ENCODE measurements around the gene STARD10. TPM values are rescaled to one million over a fixed set of nuclear protein-coding genes. Genes with fewer than 3 reads are reported as not detected.

Gene STARD10
- total RNA-seq, 1 experiment from 2014 or later = 58.4 TPM

DNA sequence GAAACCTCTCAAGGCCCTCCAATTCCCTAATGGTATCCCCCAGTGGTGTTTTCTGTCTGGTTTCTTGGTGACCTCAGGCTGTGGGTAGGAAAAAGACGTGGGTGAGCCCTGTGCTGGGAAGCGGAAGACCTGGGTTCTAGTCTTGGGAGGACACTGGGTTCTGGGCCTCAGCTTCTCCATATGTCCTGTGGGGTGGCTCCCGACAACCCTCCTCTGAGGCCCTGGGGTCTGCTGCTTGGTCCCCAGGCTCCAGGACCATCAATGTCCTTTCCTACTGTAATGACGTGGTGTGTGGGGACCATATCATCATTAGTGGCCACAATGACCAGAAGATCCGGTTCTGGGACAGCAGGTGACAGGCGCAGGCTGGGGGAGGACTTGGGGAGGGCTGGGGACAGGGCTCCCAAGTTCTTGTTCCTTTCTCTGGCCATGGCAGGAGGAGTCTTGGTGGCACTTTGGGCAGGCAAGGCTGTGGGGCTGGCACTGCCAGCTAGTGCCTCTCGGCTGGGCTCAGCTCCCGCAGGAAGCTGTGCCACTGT is 33.2 kb upstream of the STARD10 start:
- DNase-seq (ENCODE audit: low read depth, low spot score) (no peak), ATAC-seq (no peak)
- Histone ChIP-seq H4K20me1 (ENCODE audit: insufficient read depth) (no peaks in the 10 kb centered on the region), H3K36me3 (ENCODE audit: control insufficient read depth in 1 of 2, insufficient read depth in 2 of 2, low read length in 2 of 2) (no peaks in the 10 kb centered on the region), H2AFZ (ENCODE audit: low read depth, low read length, poor library complexity, severe bottlenecking) (no peak overlapping the region), H3K79me2 (ENCODE audit: insufficient read depth, low read length) (no peaks in the 10 kb centered on the region), H3K4me2 (ENCODE audit: low read length) (no peak overlapping the region), H3K9ac (ENCODE audit: low read length) (no peak overlapping the region), H3K27ac (ENCODE audit: low read depth, low read length) (no peak overlapping the region), H3K9me3 (ENCODE audit: control insufficient read depth in 1 of 2, insufficient read depth in 1 of 2, low read depth in 1 of 2, low read length in 2 of 2) (no peaks in the 10 kb centered on the region), H3K27me3 (ENCODE audit: insufficient read depth, low read length) (no peaks in the 10 kb centered on the region), H3K4me1 (ENCODE audit: control insufficient read depth in 1 of 2, insufficient read depth in 2 of 2, low read length in 2 of 2) (peaks cover 0 to 12% of the 10 kb centered on the region in 2 experiments; a peak in 2 of 4 replicates), H3K4me3 (replicated peaks in 1 of 2; ENCODE audit: low read depth in 1 of 2, low read length in 2 of 2) (no peak overlapping the region), H3K9me2 (ENCODE audit: insufficient read depth) (no peaks in the 10 kb centered on the region)
- POLR2A ChIA-PET = no interaction called here
- intact Hi-C loops (cut with micrococcal nuclease) = no loop called here
- CTCF ChIA-PET = interaction anchor here (1.2 to 1.7 kb wide), 2 partner anchors 102 to 351 kb away, joined by 5 to 6 read pairs; no protein-coding TSS in a partner anchor
- TF ChIP-seq EZH2phosphoT487 (IDR thresholded peaks at IDR 0.05; ENCODE audit: borderline replicate concordance) (no peak), EZH2 (IDR thresholded peaks at IDR 0.05) (no peak), CBX3 (IDR thresholded peaks at IDR 0.05; ENCODE audit: low read depth) (no peak), ATF3 (IDR thresholded peaks at IDR 0.05) (no peak), ZFX (IDR thresholded peaks at IDR 0.05) (no peak), POLR2AphosphoS5 (IDR thresholded peaks at IDR 0.05; ENCODE audit: low read depth, low read length) (no peak), CEBPB (IDR thresholded peaks at IDR 0.05; ENCODE audit: low read depth) (no peak), SRF (IDR thresholded peaks at IDR 0.05; ENCODE audit: low read depth) (no peak), SP1 (IDR thresholded peaks at IDR 0.05; ENCODE audit: low read depth) (no peak)
- TF ChIP-seq, protein P1, sequence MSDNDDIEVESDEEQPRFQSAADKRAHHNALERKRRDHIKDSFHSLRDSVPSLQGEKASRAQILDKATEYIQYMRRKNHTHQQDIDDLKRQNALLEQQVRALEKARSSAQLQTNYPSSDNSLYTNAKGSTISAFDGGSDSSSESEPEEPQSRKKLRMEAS (IDR thresholded peaks at IDR 0.05) = no peak
- no TSS peak for BruUV-seq (replicated peaks)
- RAD21 ChIA-PET (ENCODE audit: low non-redundant PET in 1 of 2, low total read pairs in 2 of 2, uncharacterized antibody in 2 of 2, unreplicated experiment in 2 of 2) = no interaction called here

GRCh38 chr11:72826191-72826941 is 32.5 kb upstream of the STARD10 start:
- CTCF ChIA-PET = no interaction called here
- POLR2A ChIA-PET = no interaction called here
- no peaks in the 10 kb centered on the region for H4K20me1 ChIP-seq (ENCODE audit: insufficient read depth)
- no peak overlapping the region for H3K27ac ChIP-seq (ENCODE audit: low read depth, low read length)
- H3K9ac ChIP-seq (ENCODE audit: low read length) = no peak overlapping the region
- no peak for ATAC-seq
- no peaks in the 10 kb centered on the region for H3K36me3 ChIP-seq (ENCODE audit: control insufficient read depth in 1 of 2, insufficient read depth in 2 of 2, low read length in 2 of 2)
- H2AFZ ChIP-seq (ENCODE audit: low read depth, low read length, poor library complexity, severe bottlenecking) = no peak overlapping the region
- H3K4me3 ChIP-seq (replicated peaks in 1 of 2; ENCODE audit: low read depth in 1 of 2, low read length in 2 of 2) = no peak overlapping the region
- RAD21 ChIA-PET (ENCODE audit: low non-redundant PET in 1 of 2, low total read pairs in 2 of 2, uncharacterized antibody in 2 of 2, unreplicated experiment in 2 of 2) = no interaction called here
- intact Hi-C loops (cut with micrococcal nuclease) = no loop called here
- DNase-seq (ENCODE audit: low read depth, low spot score) = no peak
- no peaks in the 10 kb centered on the region for H3K27me3 ChIP-seq (ENCODE audit: insufficient read depth, low read length)
- no peaks in the 10 kb centered on the region for H3K9me3 ChIP-seq (ENCODE audit: control insufficient read depth in 1 of 2, insufficient read depth in 1 of 2, low read depth in 1 of 2, low read length in 2 of 2)
- H3K4me2 ChIP-seq (ENCODE audit: low read length) = no peak overlapping the region
- peaks cover 2 to 12% of the 10 kb centered on the region in 2 experiments for H3K4me1 ChIP-seq (ENCODE audit: control insufficient read depth in 1 of 2, insufficient read depth in 2 of 2, low read length in 2 of 2)
- no TSS peak for BruUV-seq (replicated peaks)
- H3K79me2 ChIP-seq (ENCODE audit: insufficient read depth, low read length) = no peaks in the 10 kb centered on the region
- no peaks in the 10 kb centered on the region for H3K9me2 ChIP-seq (ENCODE audit: insufficient read depth)
- TF ChIP-seq EZH2 (IDR thresholded peaks at IDR 0.05) = no peak
- TF ChIP-seq EGR1 (IDR thresholded peaks at IDR 0.05; ENCODE audit: low read depth) = no peak
- TF ChIP-seq FOSL1 (IDR thresholded peaks at IDR 0.05; ENCODE audit: low read depth) = no peak
- TF ChIP-seq, protein P2, sequence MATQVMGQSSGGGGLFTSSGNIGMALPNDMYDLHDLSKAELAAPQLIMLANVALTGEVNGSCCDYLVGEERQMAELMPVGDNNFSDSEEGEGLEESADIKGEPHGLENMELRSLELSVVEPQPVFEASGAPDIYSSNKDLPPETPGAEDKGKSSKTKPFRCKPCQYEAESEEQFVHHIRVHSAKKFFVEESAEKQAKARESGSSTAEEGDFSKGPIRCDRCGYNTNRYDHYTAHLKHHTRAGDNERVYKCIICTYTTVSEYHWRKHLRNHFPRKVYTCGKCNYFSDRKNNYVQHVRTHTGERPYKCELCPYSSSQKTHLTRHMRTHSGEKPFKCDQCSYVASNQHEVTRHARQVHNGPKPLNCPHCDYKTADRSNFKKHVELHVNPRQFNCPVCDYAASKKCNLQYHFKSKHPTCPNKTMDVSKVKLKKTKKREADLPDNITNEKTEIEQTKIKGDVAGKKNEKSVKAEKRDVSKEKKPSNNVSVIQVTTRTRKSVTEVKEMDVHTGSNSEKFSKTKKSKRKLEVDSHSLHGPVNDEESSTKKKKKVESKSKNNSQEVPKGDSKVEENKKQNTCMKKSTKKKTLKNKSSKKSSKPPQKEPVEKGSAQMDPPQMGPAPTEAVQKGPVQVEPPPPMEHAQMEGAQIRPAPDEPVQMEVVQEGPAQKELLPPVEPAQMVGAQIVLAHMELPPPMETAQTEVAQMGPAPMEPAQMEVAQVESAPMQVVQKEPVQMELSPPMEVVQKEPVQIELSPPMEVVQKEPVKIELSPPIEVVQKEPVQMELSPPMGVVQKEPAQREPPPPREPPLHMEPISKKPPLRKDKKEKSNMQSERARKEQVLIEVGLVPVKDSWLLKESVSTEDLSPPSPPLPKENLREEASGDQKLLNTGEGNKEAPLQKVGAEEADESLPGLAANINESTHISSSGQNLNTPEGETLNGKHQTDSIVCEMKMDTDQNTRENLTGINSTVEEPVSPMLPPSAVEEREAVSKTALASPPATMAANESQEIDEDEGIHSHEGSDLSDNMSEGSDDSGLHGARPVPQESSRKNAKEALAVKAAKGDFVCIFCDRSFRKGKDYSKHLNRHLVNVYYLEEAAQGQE (IDR thresholded peaks at IDR 0.05; ENCODE audit: low read depth) = no peak
- TF ChIP-seq SRF (IDR thresholded peaks at IDR 0.05; ENCODE audit: low read depth) = no peak
- no peak for TF ChIP-seq JUND (IDR thresholded peaks at IDR 0.05)
- no peak for TF ChIP-seq RAD21 (IDR thresholded peaks at IDR 0.05; ENCODE audit: low read depth)
- TF ChIP-seq CEBPB (IDR thresholded peaks at IDR 0.05; ENCODE audit: low read depth) = no peak
- TF ChIP-seq ELF1 (IDR thresholded peaks at IDR 0.05; ENCODE audit: borderline replicate concordance, low read depth) = no peak

Data from HCT116 (cell line).